K562 (cell line): Measurements from ENCODE around the gene CSF1R. TPM values are rescaled to one million over a fixed set of nuclear protein-coding genes. Genes with fewer than 3 reads are reported as not detected.

ENCODE experiments used
- ATAC-seq: fragments of 200-7000 bp; cut with Tn5 transposase; 3 replicates; pipeline ENCODE4 v1.9.1; 2020; ENCODE audit warnings: moderate library complexity
- BruUV-seq: library from RNA; stranded (reverse); fragments of 400-500 nt; replicated peaks from 2 replicates; lab custom pipeline; 2021; lab: Mats Ljungman, UMichigan
- CTCF ChIA-PET: fragments of 300-600 bp; formaldehyde crosslinking; extraction: SDS; loops from one replicate; lab custom pipeline; 2021; ENCODE audit warnings: low intra/inter-chr PET ratio; lab: Yijun Ruan, JAX
- POLR2A ChIA-PET: fragments of 300-600, 350-650 bp; sonication (Branson Sonifier 250); formaldehyde crosslinking; extraction: SDS; loops from one replicate; lab custom pipeline; 2021; ENCODE audit warnings: antibody characterized with exemption, inconsistent platforms; lab: Yijun Ruan, JAX
- DNase-seq, 4 experiments: peaks; one replicate each; pipeline versions ENCODE4 v3.0.0 to v3.0.0-alpha.2; 2011 to 2018; ENCODE audit warnings: low spot score in 3 of 4, mixed read lengths in 3 of 4; ENCODE audit errors: extremely low read depth in 1 of 4
- FAIRE-seq: peaks from 2 replicates; lab custom pipeline; 2011; peaks lifted over from hg19 to GRCh38; lab: Jason Lieb, UNC
- H2AFZ ChIP-seq: 2 replicates; pipeline ENCODE4 v1.6.0; 2011; ENCODE audit warnings: low read depth, low read length, control low read depth, inconsistent platforms
- H3K27ac ChIP-seq: fragments of 200-600 bp; 3 replicates; pipeline ENCODE4 v1.8.0; 2011; ENCODE audit warnings: low read depth, mild to moderate bottlenecking, control low read depth, inconsistent platforms, low read length, moderate library complexity, mixed read lengths; ENCODE audit errors: extremely low read depth
- H3K27me3 ChIP-seq, 2 experiments: fragments of 300-600 bp in 1 of 2; 2 replicates in 1 of 2; 3 replicates in 1 of 2; pipeline versions ENCODE4 v1.6.0 to v1.8.0; 2011; ENCODE audit warnings: inconsistent platforms in 2 of 2, low read length in 2 of 2, mild to moderate bottlenecking in 1 of 2, mixed read lengths in 1 of 2, moderate library complexity in 1 of 2; ENCODE audit not compliant: control insufficient read depth in 2 of 2, insufficient read depth in 2 of 2
- H3K36me3 ChIP-seq: fragments of 300-600 bp; 3 replicates; pipeline ENCODE4 v1.8.0; 2011; ENCODE audit warnings: mild to moderate bottlenecking, low read length, inconsistent platforms; ENCODE audit not compliant: control insufficient read depth, insufficient read depth
- H3K4me1 ChIP-seq, 2 experiments: fragments of 200-600 bp in 1 of 2; replicated peaks in 1 of 2; 2 replicates in 1 of 2; 3 replicates in 1 of 2; pipeline versions ENCODE4 v1.5.1 to v1.8.0; 2011; ENCODE audit warnings: inconsistent platforms in 2 of 2, low read length in 2 of 2, mild to moderate bottlenecking in 1 of 2, mixed read lengths in 1 of 2, moderate library complexity in 1 of 2; ENCODE audit not compliant: control insufficient read depth in 2 of 2, insufficient read depth in 2 of 2
- H3K4me2 ChIP-seq: 2 replicates; pipeline ENCODE4 v1.6.1; 2011; ENCODE audit warnings: low read length, control low read depth, inconsistent platforms, mixed read lengths; ENCODE audit not compliant: insufficient read depth
- H3K4me3 ChIP-seq: fragments of 200-600 bp; sonication (generic), shearing (Covaris generic); 2 replicates; pipeline ENCODE4 v1.5.1; 2016; ENCODE audit warnings: control low read depth, inconsistent platforms
- H3K79me2 ChIP-seq: fragments of 200-600 bp; 3 replicates; pipeline ENCODE4 v1.8.0; 2011; ENCODE audit warnings: low read length, inconsistent platforms; ENCODE audit not compliant: control insufficient read depth, insufficient read depth
- H3K9ac ChIP-seq, 2 experiments: 2 replicates each; pipeline versions ENCODE4 v1.6.0 to v1.6.1; 2011; ENCODE audit warnings: low read depth in 2 of 2, low read length in 2 of 2, control low read depth in 1 of 2, inconsistent platforms in 1 of 2, mild to moderate bottlenecking in 1 of 2, mixed read lengths in 1 of 2; ENCODE audit not compliant: insufficient read depth in 1 of 2
- H3K9me1 ChIP-seq: one replicate; pipeline ENCODE4 v1.6.0; 2011; ENCODE audit warnings: inconsistent platforms, mild to moderate bottlenecking, low read length, moderate library complexity; ENCODE audit not compliant: control insufficient read depth, insufficient read depth
- H3K9me3 ChIP-seq: replicated peaks from 2 replicates; pipeline ENCODE4 v1.5.1; 2011; ENCODE audit warnings: low read depth, low read length, inconsistent platforms; ENCODE audit not compliant: control insufficient read depth, insufficient read depth
- H4K20me1 ChIP-seq: replicated peaks from 2 replicates; pipeline ENCODE4 v1.6.1; 2011; ENCODE audit warnings: low read length, inconsistent platforms, mixed read lengths; ENCODE audit not compliant: control insufficient read depth, insufficient read depth
- ARHGAP35 ChIP-seq: fragments of 450-650 bp; IDR thresholded peaks from 2 replicates; pipeline ENCODE4 v1.6.1; 2018; ENCODE audit not compliant: partially characterized antibody
- ETS2 ChIP-seq: IDR thresholded peaks from 2 replicates; pipeline ENCODE4 v1.6.1; 2016; ENCODE audit warnings: borderline replicate concordance, missing genetic modification characterization, mild to moderate bottlenecking, moderate library complexity, missing compliant biosample characterization; ENCODE audit not compliant: poor library complexity, severe bottlenecking
- ETV1 ChIP-seq: fragments of 450-650 bp; conservative IDR thresholded peaks from 2 replicates; pipeline ENCODE4 v1.6.1; 2016; ENCODE audit warnings: missing genetic modification characterization, control low read depth, low read depth, missing compliant biosample characterization
- FOXJ2 ChIP-seq: fragments of 200-800 bp; sonication (Bioruptor generic); IDR thresholded peaks from 2 replicates; pipeline ENCODE4 v1.6.1; 2016; ENCODE audit warnings: missing genetic modification characterization, missing compliant biosample characterization
- IRF9 ChIP-seq: fragments of 450-650 bp; IDR thresholded peaks from 2 replicates; pipeline ENCODE4 v1.6.1; 2016; ENCODE audit warnings: missing biosample characterization, missing genetic modification characterization
- MCM2 ChIP-seq: fragments of 450-650 bp; IDR thresholded peaks from 2 replicates; pipeline ENCODE4 v1.6.1; 2017; ENCODE audit warnings: low read depth, mild to moderate bottlenecking
- NFIC ChIP-seq: fragments of 450-650 bp; IDR thresholded peaks from 2 replicates; pipeline ENCODE4 v1.6.1; 2017; ENCODE audit warnings: mild to moderate bottlenecking, inconsistent platforms
- OTX1 ChIP-seq: fragments of 450-650 bp; formaldehyde crosslinking; IDR thresholded peaks from 2 replicates; pipeline ENCODE4 v1.4.0; 2022; ENCODE audit warnings: mild to moderate bottlenecking
- POLR2A ChIP-seq: fragments of 450-650 bp; conservative IDR thresholded peaks from 2 replicates; pipeline ENCODE4 v1.6.1; 2016
- SMARCA5 ChIP-seq: fragments of 450-650 bp; IDR thresholded peaks from 2 replicates; pipeline ENCODE4 v1.6.1; 2016
- YBX1 ChIP-seq: fragments of 450-650 bp; IDR thresholded peaks from 2 replicates; pipeline ENCODE4 v1.7.1; 2016; ENCODE audit warnings: mild to moderate bottlenecking
- ZNF354B ChIP-seq: fragments of 250-450 bp; sonication (Bioruptor Pico); IDR thresholded peaks from 2 replicates; pipeline ENCODE4 v1.4.0; 2020
- ZNF507 ChIP-seq: conservative IDR thresholded peaks from 2 replicates; pipeline ENCODE4 v1.6.1; 2017; ENCODE audit warnings: missing genetic modification characterization, missing compliant biosample characterization
- in situ Hi-C: fragments of 300-500 bp; cut with MboI; formaldehyde crosslinking; loops from 4 replicates; pipeline ENCODE4 v1.15.0; 2018; ENCODE audit warnings: inconsistent platforms, mixed read lengths
- intact Hi-C: fragments of 100-400 bp; cut with micrococcal nuclease; formaldehyde crosslinking; loops from 2 replicates; pipeline ENCODE4 v1.14.2; 2022
- polyA plus RNA-seq, 8 experiments: library from polyadenylated mRNA; depleted of rRNA in 4 of 8; stranded (reverse) in 5 of 8; unstranded in 3 of 8; fragments of >200 nt; fragmentation: Nextera tagmentation in 2 of 8; fragmentation: Illumina TruSeq in 1 of 8; extraction: Ambion mirVana in 2 of 8; extraction: Trizol in 1 of 8; gene quantifications; 2 replicates each; pipeline versions ENCODE4 v1.2.1 to v1.2.3, GENCODE V29; 2011 to 2014; ENCODE audit warnings: inconsistent platforms in 1 of 8, missing spikeins in 1 of 8
- total RNA-seq, 7 experiments: library from RNA; depleted of rRNA in 6 of 7; stranded (reverse); fragments of >200 nt in 6 of 7; fragmentation: Illumina TruSeq in 2 of 7; extraction: Trizol in 2 of 7; gene quantifications; 2 replicates each; pipeline versions ENCODE4 v1.2.1 to v1.2.3, GENCODE V29; 2011 to 2021; ENCODE audit warnings: low replicate concordance in 1 of 7
- TF ChIP-seq, protein P1 (sequence below): fragments of 250-450 bp; sonication (Bioruptor Pico); IDR thresholded peaks from 2 replicates; pipeline ENCODE4 v1.4.0; 2020; ENCODE audit warnings: mild to moderate bottlenecking

Gene CSF1R
- total and polyA plus RNA-seq, 9 of the 15 experiments (the other 6 are each of a cell fraction or from before 2014, with no cell fraction given), result 0.03 to 0.64 (median 0.20) TPM; not detected in 6

GRCh38 chr5:150016537-150016936 lies 69.8 kb downstream of the CSF1R start:
- no peak overlapping the region for H3K4me2 ChIP-seq

More at GRCh38 chr5:150016537-150016936, 69.8 kb downstream of the CSF1R start:
- H3K27ac ChIP-seq, result no peak overlapping the region
- POLR2A ChIA-PET, result interaction anchor here (1.7 to 1.8 kb wide), 2 partner anchors 13 to 14 kb away, joined by 6 to 8 read pairs; no protein-coding TSS in a partner anchor
- H3K4me1 ChIP-seq, result peaks cover 2 to 9% of the 10 kb centered on the region in 2 experiments; a peak in 2 of 5 replicates
- no peaks in the 10 kb centered on the region for H3K9me1 ChIP-seq
- no peak overlapping the region for H2AFZ ChIP-seq
- FAIRE-seq, result no peak
- H3K9me3 ChIP-seq, result no peaks in the 10 kb centered on the region; the same call in 1 of the 2 replicates
- in situ Hi-C loops, result no loop called here
- no peak overlapping the region for H3K9ac ChIP-seq
- intact Hi-C loops, result no loop called here
- CTCF ChIA-PET, result interaction anchor here (0.6 kb wide), 1 partner anchor 25 kb away, joined by 3 read pairs; no protein-coding TSS in a partner anchor
- TF ChIP-seq ETV1 (tag) (no peak), OTX1 (CRISPR knock-in tag) (no peak), FOXJ2 (no peak), POLR2A (no peak), IRF9 (tag) (no peak), ETS2 (no peak), ARHGAP35 (no peak), ZNF354B (CRISPR knock-in tag) (0 out of 2 replicates have a peak, but pooled peaks have one; percentile 66), MCM2 (no peak), YBX1 (no peak), ZNF507 (tag) (peak; percentile 95), SMARCA5 (0 out of 2 replicates have a peak, but pooled peaks have one; percentile 17), NFIC (no peak)
- TF ChIP-seq, protein P1, sequence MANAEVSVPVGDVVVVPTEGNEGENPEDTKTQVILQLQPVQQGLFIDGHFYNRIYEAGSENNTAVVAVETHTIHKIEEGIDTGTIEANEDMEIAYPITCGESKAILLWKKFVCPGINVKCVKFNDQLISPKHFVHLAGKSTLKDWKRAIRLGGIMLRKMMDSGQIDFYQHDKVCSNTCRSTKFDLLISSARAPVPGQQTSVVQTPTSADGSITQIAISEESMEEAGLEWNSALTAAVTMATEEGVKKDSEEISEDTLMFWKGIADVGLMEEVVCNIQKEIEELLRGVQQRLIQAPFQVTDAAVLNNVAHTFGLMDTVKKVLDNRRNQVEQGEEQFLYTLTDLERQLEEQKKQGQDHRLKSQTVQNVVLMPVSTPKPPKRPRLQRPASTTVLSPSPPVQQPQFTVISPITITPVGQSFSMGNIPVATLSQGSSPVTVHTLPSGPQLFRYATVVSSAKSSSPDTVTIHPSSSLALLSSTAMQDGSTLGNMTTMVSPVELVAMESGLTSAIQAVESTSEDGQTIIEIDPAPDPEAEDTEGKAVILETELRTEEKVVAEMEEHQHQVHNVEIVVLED (CRISPR knock-in tag), result no peak
- 0 out of 3 replicates have a peak, but pooled peaks cover 6% of the 10 kb centered on the region for H3K79me2 ChIP-seq
- ATAC-seq, result no peak
- no peak for DNase-seq
- peaks cover 99% of the 10 kb centered on the region for H3K36me3 ChIP-seq
- no peaks in the 10 kb centered on the region for H3K27me3 ChIP-seq
- no TSS peak for BruUV-seq
- no peak overlapping the region for H3K4me3 ChIP-seq
- H4K20me1 ChIP-seq, result no peaks in the 10 kb centered on the region
